ENCODE data around the gene EXOSC1.
"Not testable (repeated sequence)": the region's sequence is repeated elsewhere in the genome, so short reads cannot be mapped to it uniquely, and the experiment has no call there.

EXOSC1 gene, protein sequence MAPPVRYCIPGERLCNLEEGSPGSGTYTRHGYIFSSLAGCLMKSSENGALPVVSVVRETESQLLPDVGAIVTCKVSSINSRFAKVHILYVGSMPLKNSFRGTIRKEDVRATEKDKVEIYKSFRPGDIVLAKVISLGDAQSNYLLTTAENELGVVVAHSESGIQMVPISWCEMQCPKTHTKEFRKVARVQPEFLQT

GRCh38 chr10:97445722-97446639 lies at the start of gene EXOSC1, which contains the start of gene ZDHHC16:
EXOSC1 (minus strand) TSS chr10:97446006; CDS start chr10:97445985, 21 bp downstream.
ZDHHC16 (plus strand) TSS chr10:97446175; CDS start chr10:97451676, 5,501 bp downstream.
- peak; percentile 98 for DNase-seq (ENCODE audit: low read depth, low spot score)

DNA sequence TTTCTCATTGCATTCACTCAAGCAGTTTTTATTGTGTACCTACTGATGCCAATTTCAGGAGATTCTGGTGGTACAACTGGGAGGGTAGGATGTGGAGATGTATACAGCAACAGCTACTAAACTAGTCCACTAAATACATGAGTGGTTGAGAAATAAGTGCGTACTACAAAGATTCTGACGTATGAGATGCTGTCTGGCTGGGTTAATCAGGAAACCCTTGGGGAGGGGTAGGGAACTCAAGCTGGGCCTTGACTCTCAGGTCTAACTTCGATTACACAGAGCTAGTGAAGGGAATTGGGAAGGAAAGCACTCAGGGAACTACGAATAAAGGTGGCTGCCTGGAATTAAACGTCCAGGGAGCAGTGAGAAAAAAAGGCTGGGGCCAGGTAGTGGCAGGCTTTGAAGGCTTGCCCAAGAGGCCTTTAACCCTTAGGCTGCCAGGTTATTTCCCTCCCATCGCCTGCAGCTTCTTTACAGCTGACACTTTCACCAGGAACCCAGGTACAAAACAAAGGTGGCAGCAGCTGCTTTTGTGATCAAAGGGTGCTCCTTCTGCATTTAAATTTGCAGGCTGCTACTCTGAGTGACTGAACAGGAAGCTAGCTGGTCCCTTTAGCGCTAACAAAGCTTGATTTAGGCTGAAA lies 49.2 kb upstream of the EXOSC1 start:
- no peak for DNase-seq (ENCODE audit: low read depth, low spot score)

GRCh38 chr10:97494151-97494550 lies 48.3 kb upstream of the EXOSC1 start:
- no peak for DNase-seq (ENCODE audit: low read depth, low spot score)

DNA sequence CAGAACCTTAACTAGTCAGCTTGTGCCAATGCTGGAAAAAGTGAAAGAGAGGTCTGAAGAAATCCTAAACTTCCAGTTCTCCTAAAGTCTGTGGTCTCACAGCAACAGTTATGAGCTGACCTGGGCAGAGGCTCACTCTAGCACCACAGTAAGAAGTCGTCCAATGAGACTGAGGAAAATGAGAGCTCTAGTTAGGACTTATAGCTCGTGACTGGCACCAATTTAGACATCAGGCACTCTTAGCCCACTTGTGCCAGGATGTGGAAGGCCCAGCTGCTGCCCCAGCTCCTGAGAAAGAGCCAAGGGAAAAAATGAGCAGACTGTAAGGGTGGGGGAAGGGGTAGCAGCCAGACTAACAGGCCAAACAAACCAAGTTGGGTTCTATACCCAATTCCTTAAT lies 44.8 kb upstream of the EXOSC1 start:
- DNase-seq (ENCODE audit: low read depth, low spot score), result no peak

- no peak for DNase-seq (ENCODE audit: low read depth, low spot score)
These were observed 40.0 kb upstream of the EXOSC1 start for GRCh38 chr10:97485647-97486281.

GRCh38 chr10:97483921-97484320 lies 38.1 kb upstream of the EXOSC1 start:
- no peak for DNase-seq (ENCODE audit: low read depth, low spot score)

GRCh38 chr10:97483506-97483905 lies 37.7 kb upstream of the EXOSC1 start:
- DNase-seq (ENCODE audit: low read depth, low spot score), result no peak

DNA sequence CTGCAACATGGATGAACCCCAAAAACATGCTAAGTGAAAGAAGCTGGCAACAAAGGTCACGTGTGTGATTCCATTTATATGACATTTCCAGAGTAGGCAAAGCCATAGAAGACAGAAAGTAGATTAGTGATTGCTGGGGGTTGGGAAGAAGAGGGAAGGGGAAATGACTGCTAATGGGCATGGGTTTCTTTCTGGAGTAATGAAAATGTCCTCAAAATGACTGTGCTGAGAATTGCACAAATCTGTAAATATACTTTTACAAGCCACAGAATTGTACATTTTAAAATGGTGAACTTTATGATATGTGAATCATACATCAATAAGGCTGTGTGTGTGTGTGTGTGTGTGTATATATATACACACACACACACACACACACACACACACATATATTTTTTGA lies 36.6 kb upstream of the EXOSC1 start:
- no peak for DNase-seq (ENCODE audit: low read depth, low spot score)

DNA sequence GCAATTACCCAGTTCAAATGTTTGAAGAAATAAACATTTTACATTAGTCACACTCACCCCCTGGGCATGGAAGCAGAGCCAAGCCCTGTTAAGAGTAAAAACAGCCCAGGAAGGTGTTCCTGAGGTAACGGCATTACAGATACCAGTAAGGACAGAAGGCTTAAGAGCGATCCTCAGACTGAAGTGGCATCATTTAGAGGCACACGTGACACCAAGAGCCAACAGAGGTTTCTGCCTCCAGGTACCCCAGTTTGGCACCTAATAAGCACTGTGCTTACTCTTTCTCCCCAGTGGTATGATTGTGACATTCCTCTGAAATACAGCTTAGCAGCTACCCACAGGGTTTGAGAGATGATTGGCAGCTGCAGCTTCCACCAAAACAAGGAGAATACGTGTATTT lies 35.3 kb upstream of the EXOSC1 start:
- DNase-seq (ENCODE audit: low read depth, low spot score), result no peak

GRCh38 chr10:97479939-97480338 lies 34.1 kb upstream of the EXOSC1 start:
- DNase-seq (ENCODE audit: low read depth, low spot score), result peak; percentile 83

- DNase-seq (ENCODE audit: low read depth, low spot score), result not testable (repeated sequence)
These were observed 33.6 kb upstream of the EXOSC1 start for GRCh38 chr10:97479410-97479809.

GRCh38 chr10:97475936-97476594 lies 30.3 kb upstream of the EXOSC1 start:
- peak; percentile 79 for DNase-seq (ENCODE audit: low read depth, low spot score)

GRCh38 chr10:97474918-97475317 lies 29.1 kb upstream of the EXOSC1 start:
- no peak for DNase-seq (ENCODE audit: low read depth, low spot score)

GRCh38 chr10:97468781-97469180 lies 23.0 kb upstream of the EXOSC1 start:
- DNase-seq (ENCODE audit: low read depth, low spot score), result not testable (repeated sequence)

- no peak for DNase-seq (ENCODE audit: low read depth, low spot score)
These were observed 22.4 kb upstream of the EXOSC1 start for GRCh38 chr10:97468162-97468561.

DNA sequence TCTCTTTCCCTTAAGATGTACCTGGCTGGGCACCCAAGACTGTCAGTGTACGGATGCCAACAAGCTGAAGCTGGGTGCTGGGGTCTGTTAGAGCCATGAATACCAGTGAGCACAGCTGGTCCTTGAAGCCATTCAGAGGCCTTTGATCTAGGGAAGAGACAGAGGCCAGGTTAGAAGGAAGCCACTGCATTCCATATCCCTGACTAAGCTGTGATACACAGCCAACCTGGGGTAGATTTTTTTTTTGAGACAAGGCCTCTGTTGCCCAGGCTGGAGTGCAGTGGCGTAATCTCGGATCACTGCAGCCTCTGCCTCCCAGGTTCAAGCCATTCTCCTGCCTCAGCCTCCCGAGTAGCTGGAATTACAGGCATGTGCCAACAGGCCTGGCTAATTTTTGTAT lies 20.9 kb upstream of the EXOSC1 start:
- DNase-seq (ENCODE audit: low read depth, low spot score), result peak; percentile 51

GRCh38 chr10:97465982-97466381 lies 20.2 kb upstream of the EXOSC1 start:
- no peak for DNase-seq (ENCODE audit: low read depth, low spot score)

DNA sequence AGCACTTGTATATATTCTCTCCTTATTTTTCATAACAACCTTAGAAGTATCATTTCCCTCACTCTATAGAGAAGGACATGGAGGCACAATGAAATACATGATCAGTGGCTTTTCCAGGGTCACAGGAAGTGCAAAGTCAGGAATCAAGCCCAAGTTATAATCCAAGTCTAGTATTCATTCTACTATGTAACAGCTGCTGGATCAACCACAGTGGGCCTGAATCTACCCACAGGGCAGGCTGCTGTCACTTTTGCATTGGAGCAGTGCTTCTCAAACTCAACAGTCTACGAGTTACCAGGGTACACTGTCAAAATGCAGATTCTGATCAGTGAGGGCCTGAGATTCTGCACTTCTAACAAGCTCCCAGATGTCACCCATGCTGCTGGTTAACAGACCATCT lies 18.4 kb upstream of the EXOSC1 start:
- no peak for DNase-seq (ENCODE audit: low read depth, low spot score)

GRCh38 chr10:97463363-97464132 lies 17.7 kb upstream of the EXOSC1 start:
- peak; percentile 75 for DNase-seq (ENCODE audit: low read depth, low spot score)

GRCh38 chr10:97462309-97462708 lies 16.5 kb upstream of the EXOSC1 start:
- no peak for DNase-seq (ENCODE audit: low read depth, low spot score)

- DNase-seq (ENCODE audit: low read depth, low spot score), result no peak
These were observed 14.1 kb upstream of the EXOSC1 start for GRCh38 chr10:97459933-97460332.
